ENCODE data around the gene CMBL.
A peak's percentile ranks its signal among the peaks of the same experiment; 100 is the strongest.

Gene CMBL

DNA sequence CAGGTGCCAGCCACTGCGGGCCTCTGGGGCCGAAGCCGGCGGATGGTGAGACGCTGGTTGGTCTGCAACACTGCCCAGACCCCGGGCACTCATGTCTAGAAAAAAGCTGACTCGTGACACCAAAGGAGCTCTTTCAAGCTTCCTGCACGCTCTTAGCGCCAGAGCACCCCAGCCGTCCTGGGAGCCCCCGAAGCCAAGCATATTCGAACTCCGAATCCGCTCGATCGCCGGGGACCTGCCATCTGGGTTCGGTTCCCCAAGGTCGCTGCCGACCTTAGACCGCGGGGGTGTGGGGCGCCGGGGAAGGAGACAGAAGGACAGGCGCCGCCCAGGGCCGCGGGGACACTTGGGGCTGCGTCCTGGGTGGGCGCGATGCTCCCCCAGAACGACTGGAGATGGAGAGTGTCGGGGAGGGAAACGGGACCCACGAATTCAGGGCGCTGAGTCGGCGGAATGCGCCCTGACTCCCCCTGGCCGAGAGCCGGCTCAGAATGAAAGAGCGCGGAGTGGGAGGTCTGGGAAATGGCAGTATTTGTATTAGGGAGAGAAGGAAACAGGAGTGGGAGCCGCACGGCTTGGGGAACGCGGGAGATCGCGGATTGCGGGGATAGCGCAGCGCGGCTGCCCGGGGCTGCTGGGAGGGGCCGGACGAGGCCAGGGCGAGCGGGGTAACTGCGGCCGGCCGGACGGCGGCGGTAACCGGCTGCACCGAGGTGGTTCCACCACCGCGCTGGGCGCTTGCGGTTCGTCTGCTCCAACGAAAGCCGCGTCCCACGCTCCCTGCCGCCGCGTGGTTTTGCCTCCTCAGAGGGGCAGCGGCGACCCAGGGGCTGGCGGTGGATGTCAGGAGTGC lies 25.7 kb upstream of the CMBL start:
- ChIA-PET CTCF (interaction anchor here (1.3 to 1.5 kb wide), 2 partner anchors 10 to 49 kb away, joined by 3 read pairs; no protein-coding TSS in a partner anchor), POLR2A (no interaction called here)
- peak; percentile 58 for DNase-seq (ENCODE audit: extremely low spot score)

DNA sequence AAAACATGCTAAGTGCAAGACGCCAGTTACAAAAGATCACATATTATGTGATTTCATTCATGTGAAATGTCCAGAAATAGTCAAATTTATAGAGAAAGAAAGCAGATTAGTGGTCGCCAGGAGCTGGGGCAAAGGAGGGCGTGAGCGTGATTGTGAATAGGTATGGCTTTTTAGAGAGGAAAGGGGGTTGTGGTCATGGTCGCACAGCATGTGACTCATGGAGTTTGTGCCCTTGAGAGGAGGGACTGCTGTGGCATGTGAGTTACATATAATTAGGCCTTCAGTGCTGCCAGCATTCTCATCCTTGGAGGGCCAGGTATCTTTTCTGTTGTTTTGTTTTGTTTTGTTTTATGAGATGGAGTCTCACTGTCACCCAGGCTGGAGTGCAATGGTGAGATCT lies 24.6 kb upstream of the CMBL start:
- DNase-seq (ENCODE audit: extremely low spot score): no peak
- POLR2A ChIA-PET: no interaction called here
- TF ChIP-seq, protein P1, sequence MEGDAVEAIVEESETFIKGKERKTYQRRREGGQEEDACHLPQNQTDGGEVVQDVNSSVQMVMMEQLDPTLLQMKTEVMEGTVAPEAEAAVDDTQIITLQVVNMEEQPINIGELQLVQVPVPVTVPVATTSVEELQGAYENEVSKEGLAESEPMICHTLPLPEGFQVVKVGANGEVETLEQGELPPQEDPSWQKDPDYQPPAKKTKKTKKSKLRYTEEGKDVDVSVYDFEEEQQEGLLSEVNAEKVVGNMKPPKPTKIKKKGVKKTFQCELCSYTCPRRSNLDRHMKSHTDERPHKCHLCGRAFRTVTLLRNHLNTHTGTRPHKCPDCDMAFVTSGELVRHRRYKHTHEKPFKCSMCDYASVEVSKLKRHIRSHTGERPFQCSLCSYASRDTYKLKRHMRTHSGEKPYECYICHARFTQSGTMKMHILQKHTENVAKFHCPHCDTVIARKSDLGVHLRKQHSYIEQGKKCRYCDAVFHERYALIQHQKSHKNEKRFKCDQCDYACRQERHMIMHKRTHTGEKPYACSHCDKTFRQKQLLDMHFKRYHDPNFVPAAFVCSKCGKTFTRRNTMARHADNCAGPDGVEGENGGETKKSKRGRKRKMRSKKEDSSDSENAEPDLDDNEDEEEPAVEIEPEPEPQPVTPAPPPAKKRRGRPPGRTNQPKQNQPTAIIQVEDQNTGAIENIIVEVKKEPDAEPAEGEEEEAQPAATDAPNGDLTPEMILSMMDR (IDR thresholded peaks at IDR 0.05; ENCODE audit: control extremely low read depth, extremely low read depth, low read depth, missing control alignments): no peak
- CTCF ChIA-PET: no interaction called here

More for the DNA sequence above, 25.7 kb upstream of the CMBL start:
- TF ChIP-seq, protein P1 (IDR thresholded peaks at IDR 0.05; ENCODE audit: control extremely low read depth, extremely low read depth, low read depth, missing control alignments): no peak

DNA sequence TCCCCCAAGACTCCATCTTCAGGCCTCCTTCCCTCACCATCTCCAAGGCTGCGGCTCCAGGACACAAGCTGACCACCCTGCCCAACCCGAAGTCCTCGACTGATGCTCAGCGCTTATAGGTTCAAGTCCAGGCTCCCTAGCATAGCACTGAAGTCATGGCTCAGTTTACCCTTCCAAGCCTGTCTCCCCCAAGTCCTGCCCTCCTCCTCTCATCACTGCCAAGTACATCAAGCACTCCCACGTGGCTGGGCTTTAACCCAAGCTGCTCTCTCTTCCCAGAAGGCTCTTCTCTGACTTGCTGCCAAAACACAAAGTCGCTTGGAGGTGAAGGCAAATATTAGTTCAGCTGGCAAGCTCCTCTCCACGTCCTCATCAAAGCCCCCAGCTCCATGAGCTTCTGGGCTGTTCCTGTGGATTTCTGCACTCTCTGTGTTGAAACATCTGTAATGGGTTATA lies 23.7 kb upstream of the CMBL start:
- TF ChIP-seq, protein P1 (IDR thresholded peaks at IDR 0.05; ENCODE audit: control extremely low read depth, extremely low read depth, low read depth, missing control alignments): no peak
- POLR2A ChIA-PET: no interaction called here
- CTCF ChIA-PET: interaction anchor here (1.2 to 1.7 kb wide), 4 partner anchors 20 to 47 kb away, joined by 3 to 6 read pairs (median 3); no protein-coding TSS in a partner anchor
- DNase-seq (ENCODE audit: extremely low spot score): no peak

DNA sequence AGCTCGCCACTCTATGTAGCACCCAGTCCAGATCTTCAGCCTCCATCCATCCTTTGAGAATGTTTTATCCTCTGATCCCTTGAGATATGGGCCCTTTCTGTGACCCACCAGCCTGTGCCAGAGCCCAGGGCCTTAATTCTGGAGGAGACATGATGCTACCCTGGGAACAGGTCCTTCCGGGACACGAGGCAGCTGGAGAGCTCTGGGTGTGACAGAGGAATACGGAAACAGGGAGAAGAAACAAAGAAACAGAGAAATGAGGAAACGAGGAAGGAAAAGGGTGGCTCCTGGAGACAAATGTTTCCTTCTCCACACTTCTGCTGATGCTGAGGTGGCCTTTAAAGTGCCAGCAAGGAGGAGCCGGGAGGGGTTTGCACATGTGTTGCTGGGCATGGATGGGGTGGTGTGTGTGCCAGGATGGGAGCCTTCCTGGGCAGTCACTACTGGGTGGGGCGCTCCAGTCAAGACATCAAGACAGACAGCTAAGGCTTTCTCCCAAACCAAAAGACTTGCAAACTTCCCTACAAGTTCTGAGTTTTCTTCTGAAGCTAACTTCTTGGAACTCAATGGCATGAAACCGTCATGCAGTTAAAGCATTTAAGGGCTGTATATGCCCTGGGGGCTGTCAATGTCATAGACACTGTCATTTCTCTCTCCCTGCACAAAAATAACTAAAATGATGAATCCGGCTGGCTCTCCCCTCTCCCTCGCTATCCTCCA lies 23.0 kb upstream of the CMBL start:
- CTCF ChIA-PET: interaction anchor here (1.2 to 1.7 kb wide), 6 partner anchors 10 to 47 kb away, joined by 3 to 6 read pairs (median 3); partner anchors contain the start of gene MARCHF6
- POLR2A ChIA-PET: no interaction called here
- DNase-seq (ENCODE audit: extremely low spot score): no peak
- TF ChIP-seq, protein P1 (IDR thresholded peaks at IDR 0.05; ENCODE audit: control extremely low read depth, extremely low read depth, low read depth, missing control alignments): no peak

DNA sequence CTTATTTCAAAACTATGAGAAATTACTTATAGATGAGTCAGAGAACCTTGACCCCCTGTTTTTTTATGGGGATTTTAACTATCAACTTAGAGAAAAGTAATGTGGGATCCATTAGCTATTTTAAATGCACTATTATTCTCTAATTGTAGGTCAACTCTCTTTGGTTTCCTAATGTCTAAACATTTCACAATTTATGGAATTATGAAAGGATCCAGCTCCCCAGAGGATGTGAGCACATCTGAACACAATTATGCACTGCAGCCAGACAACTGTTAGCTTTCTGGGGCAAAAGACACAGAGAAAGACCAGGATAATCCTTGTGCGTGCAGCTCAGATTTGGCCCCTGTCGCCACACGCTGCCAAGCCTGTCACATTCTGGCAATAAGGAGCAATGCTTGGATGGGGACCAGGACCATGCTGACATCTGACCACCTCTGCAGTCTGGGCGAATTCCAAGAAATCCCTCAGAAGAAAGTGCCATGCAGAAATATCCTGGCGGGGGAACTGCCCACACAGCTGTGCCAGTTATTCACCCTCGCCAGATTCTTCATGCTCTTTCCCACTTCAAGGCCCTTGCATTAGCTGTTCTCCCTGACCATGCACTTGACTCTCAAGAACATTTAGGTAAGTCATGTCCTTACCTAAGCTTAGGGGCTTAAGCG lies 22.2 kb upstream of the CMBL start:
- no peak for DNase-seq (ENCODE audit: extremely low spot score)
- ChIA-PET POLR2A (no interaction called here), CTCF (interaction anchor here (1.1 to 1.7 kb wide), 5 partner anchors 8 to 46 kb away, joined by 3 to 6 read pairs (median 3); partner anchors contain the start of gene MARCHF6)
- TF ChIP-seq, protein P1 (IDR thresholded peaks at IDR 0.05; ENCODE audit: control extremely low read depth, extremely low read depth, low read depth, missing control alignments): no peak

DNA sequence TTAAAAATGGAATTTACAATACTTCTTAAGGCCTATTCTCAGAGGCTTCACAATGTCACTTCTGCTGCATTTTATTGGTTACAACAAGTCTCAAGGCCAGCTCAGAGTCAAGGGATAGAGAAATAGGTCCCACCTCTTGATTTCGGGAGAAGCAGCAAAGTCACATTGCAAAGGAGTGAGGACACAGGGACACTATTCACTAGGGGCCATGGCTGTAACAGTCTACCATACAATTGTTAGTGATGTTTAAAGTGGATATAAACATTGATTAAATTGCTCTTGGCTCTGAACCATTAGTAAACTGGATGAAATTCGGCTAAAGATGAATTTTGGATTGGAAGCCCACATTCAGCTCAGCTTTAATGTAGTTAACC lies 21.7 kb upstream of the CMBL start:
- no peak for DNase-seq (ENCODE audit: extremely low spot score)
- POLR2A ChIA-PET: no interaction called here
- CTCF ChIA-PET: interaction anchor here (1.1 to 1.6 kb wide), 4 partner anchors 8 to 46 kb away, joined by 3 to 5 read pairs (median 3); partner anchors contain the start of gene MARCHF6
- TF ChIP-seq, protein P1 (IDR thresholded peaks at IDR 0.05; ENCODE audit: control extremely low read depth, extremely low read depth, low read depth, missing control alignments): no peak

All from GM10248 (cell line).